Esophagus squamous epithelium (tissue), 4 donors: Measurements from ENCODE around the gene BFAR. TPM values are rescaled to one million over a fixed set of nuclear protein-coding genes. Genes with fewer than 3 reads are reported as not detected.

ENCODE experiments used
- small RNA-seq, 4 donors: library from RNA; depleted of rRNA; stranded (forward); fragments of <200 nt; gene quantifications; one replicate each; pipeline ENCODE3, GENCODE V24; 2016
- total RNA-seq, 4 donors: library from RNA; depleted of rRNA; stranded (reverse); fragments of >200 nt; gene quantifications; one replicate each; pipeline ENCODE4 v1.1.0, GENCODE V29; 2016

Gene BFAR
- total RNA-seq, 4 donors from 2014 or later, result 15.1 to 40.4 (median 22.9) TPM

Small RNA genes within 50 kb of the gene (small RNA-seq; reads per million reads assigned to genes)
- gene RN7SL274P (0 reads per million in 4 donors), gene RNU7-125P (0 reads per million in 4 donors)

Other genes with a start within 250 kb of the BFAR start
- gene PARN, start 2.7 kb upstream of the BFAR start, total RNA-seq, result 10 to 100 TPM; 11.4 to 26.9 (median 20.7) TPM
- gene PLA2G10, start 61.4 kb downstream of the BFAR start, total RNA-seq, result under 1 TPM in 1 of 4 donors, not detected in 3; 0.66 TPM
- gene NPIPA3, start 70.5 kb downstream of the BFAR start, total RNA-seq, result 1 to 10 TPM in 1 of 4 donors, under 1 TPM in 1, not detected in 2; 0.79 to 2.1 TPM
- 1 to 10 TPM in 1 of 4 donors, under 1 TPM in 1, not detected in 2; 0.79 to 2.1 TPM for gene NPIPA2, start 109.6 kb downstream of the BFAR start, total RNA-seq
- gene NOMO1, start 200.8 kb downstream of the BFAR start, total RNA-seq, result 10 to 100 TPM; 34.1 to 73.9 (median 42.5) TPM